Myocyte (in vitro differentiated cells): ENCODE results near the gene MAP4K1. TPM values are rescaled to one million over a fixed set of nuclear protein-coding genes. Genes with fewer than 3 reads are reported as not detected.
"Not testable (repeated sequence)": the region's sequence is repeated elsewhere in the genome, so short reads cannot be mapped to it uniquely, and the experiment has no call there.

ENCODE experiments used
- DNase-seq: peaks from one replicate; pipeline ENCODE4 v3.0.0-alpha.2; 2012; ENCODE audit warnings: low read depth
- total RNA-seq: library from RNA; depleted of rRNA; stranded (reverse); fragments of >200 nt; gene quantifications from 2 replicates; pipeline ENCODE4 v1.2.3, GENCODE V29; 2014

The MAP4K1 gene
- total RNA-seq, 1 donor from 2014 or later = 0.13 TPM

DNA sequence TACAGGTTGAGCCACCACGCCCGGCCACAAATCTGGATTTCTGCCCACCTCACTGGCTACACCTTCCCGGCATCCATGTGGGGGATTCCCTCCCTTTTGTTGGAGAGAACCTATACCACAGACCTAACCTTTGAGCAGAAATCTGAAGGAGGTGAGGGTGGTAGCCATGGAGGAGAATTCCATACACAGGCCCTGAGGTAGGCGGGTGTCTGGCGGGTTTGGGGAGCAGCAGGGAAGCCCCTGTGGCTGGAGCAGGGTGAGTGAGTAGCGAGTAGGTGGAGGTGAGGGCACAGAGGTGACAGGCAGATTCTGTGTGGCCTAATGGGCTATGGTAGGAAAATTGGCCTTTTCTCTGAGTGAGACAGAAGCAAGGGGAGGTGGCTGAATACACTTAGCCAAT lies 11.8 kb upstream of the MAP4K1 start:
- no peak for DNase-seq

DNA sequence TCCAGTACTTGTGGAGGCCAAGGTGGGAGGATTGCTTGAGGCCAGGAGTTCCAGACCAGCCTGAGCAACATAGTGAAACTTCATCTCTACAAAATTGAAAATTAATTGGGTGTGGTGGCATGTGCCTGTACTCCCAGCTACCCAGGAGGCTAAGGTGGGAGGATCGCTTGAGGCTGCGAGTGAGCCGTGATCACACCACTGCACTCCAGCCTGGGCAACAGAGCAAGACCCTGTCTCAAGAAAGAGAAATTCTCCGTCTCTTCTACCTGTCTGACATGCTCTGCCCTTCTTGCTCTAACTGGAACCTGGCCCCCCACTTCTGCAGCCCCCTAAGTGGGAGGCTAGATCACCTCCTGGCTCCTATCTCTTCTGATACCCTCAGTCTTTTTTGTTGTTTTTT lies 8.6 kb upstream of the MAP4K1 start:
- no peak for DNase-seq

DNA sequence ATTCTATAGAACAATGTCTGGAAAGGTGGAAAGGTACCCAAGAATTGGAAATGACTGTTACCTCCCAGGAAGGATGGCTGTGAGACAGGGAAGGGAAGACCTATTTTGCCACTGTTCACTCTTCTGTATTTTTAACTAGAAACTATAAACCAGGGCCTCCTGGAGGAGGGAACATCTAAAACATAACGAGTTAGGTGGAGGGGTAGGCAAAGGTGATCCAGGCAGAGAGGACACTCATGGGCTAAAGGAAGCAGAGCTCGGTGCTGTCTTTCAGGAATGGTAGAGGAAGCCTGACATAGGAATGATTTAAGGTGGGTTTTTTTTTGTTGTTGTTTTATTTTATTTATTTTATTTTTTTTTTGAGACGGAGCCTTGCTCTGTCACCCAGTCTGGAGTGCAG lies 7.1 kb upstream of the MAP4K1 start:
- no peak for DNase-seq

DNA sequence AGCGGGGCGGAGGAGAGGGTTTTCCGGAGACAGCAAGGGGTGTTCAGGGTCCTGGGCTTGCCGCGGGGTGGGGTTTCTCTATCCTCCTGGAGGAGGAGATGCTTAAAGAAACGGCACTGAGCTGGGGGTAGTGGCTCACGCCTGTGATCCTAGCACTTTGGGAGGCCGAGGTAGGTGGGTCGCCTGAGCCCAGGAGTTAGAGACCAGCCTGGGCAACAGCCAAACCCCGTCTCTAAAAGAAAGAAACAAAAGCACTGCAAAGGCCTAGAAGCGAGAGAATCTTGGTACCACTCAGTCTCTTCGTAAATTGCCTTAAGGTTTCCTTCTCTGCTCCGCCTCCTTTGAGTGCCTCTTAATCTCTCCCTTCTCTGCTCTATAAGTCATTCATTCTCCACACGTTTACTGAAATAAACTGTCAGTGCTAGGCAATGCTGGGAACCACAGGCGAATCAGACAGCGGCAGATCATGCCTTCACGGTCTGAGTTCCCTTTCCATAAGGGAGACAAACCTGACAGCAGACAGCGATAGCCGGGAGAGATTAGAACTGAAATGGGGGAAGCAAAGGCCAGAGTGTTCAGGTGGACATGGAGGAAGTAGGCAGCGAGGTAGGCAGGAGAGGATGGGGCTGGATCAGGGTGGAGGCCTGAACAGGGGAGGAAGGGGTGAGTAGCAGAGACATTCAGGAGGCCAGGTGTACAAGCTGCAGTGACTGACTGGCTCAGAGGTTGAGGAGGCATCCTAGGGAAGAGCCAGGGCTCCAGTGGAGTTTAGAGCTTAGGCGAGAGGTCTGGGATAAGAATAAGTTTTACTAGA lies 1.8 kb upstream of the MAP4K1 start:
- DNase-seq = no peak

DNA sequence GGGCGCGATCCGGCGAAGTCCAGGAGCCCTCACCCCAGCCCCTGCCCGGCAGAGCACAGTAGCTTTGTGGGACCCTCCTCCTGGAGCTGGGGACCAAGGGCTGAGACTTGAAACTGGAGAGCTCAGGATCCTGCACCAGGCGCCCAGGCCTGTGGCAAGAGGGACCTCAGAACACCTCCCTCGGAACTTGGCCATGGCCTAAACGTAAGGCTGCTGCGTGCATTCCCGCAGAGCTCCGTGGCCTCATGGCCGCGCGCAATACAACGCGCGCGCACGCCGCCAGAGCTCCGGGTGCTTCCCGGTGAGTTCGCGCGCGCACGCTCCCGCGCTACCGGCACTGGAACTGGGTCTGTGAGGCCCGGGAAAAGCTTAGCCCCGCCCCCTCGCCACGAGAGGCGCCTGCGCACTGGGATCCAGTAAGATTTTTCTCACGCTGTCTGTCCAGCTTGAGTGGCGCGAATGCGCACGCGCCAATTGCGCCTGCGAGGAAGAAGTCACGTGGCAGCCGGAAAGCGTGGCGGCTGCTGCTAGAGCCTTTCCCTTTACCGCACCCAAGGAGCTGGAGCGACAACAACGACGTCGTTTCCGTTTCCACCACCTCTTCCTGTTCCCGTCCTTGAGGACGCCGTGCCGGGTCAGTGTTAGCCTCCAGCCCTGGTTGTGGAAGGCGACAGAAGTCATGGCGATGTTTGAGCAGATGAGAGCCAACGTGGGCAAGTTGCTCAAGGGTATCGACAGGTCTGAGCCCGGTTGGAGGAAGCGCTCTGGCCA lies 1.0 kb upstream of the MAP4K1 start, which contains the start of gene EIF3K:
TSS of gene EIF3K (plus strand) at position 599 of the 771 bp plus-strand sequence. CDS start at position 680, 81 bp downstream.
- peak; percentile 99 for DNase-seq

DNA sequence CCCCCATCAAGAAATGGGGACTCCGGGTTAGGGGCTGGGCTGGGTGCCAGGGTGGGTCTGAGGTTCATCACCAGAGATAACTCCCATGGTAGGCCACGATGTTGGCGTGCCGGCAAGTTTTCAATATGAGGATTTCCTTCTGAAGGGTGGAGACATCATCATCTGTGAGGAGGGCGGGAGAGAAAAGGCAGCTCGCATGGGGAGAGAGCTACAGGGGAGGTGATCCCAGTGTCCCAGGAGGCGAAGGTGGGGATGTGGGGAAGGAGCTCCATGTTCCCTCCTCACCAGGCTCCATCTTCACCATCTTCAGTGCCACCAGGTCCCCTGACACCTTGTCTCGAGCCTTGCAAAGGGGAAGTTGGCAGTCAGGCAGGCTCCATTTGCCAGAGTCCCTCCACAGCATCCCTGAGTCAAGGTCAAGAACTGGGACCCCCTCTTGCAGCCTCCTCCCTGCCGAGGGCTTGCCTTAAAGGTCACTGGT lies 430 bp downstream of the MAP4K1 start:
- DNase-seq = no peak

DNA sequence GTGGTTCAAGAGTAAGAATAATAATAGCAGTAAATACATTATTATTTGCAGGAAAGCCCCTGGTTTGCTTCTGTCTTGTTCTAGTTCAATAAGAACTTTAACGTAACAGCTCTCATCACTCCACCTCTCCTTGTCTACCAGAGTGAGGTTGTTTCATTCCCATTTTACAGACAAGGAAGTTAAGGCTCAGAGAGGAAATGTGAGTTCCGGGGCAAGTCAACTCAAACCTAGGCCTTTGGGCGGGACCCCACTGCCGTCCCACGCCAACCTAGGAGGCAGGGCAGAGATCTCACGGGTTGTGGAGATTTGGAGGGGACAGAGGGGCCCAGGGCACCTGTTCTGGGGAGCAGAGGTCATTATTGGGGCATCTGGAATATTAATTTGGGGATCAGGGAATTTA lies 1.5 kb downstream of the MAP4K1 start:
- DNase-seq = no peak

DNA sequence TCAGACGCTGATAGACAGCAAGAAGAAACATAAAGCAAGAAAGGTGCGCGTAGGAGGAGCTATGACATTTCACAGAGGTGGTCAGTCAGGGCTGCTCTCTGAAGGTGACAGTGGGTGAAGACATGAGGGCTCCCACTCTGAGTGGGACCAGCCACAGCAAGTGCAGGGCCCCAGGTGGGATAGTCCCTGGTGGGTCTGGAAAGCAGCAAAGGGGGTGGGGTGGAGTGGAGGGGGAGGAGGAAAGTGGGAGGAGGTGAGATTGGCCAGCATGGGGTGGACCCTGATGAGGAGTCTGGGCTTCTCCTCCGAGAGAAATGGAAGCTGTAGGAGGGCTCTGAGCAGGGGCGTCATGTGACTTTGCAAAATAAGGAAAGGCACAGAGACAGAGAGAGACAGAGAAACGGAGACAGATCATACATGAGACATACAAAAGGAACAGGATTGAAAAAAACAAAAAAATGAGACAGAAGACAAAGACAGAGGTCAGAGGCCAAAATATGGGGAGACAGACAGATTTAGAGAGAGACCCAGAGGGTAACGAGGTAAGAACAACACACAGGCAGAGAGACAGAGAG lies 2.7 kb downstream of the MAP4K1 start:
- DNase-seq = no peak

DNA sequence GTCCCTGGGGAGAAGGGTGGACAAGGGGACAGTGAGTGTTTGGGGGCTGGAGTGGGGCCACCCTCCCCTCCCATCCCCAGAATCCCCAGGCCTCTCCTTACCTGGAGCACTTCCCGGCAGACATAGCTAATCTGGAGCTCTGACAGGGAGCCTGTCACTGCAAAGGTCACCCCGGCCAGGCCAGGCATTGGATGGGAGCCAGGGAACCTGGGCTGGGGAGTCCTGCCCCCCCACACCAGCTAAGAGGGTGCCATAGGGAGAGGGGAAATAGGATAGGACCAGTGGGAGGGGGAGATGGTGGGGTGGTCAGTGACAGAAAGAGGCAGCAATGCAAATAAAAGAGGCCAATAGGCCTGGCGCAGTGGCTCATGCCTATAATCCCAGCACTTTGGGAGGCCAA lies 3.5 kb downstream of the MAP4K1 start:
- no peak for DNase-seq

DNA sequence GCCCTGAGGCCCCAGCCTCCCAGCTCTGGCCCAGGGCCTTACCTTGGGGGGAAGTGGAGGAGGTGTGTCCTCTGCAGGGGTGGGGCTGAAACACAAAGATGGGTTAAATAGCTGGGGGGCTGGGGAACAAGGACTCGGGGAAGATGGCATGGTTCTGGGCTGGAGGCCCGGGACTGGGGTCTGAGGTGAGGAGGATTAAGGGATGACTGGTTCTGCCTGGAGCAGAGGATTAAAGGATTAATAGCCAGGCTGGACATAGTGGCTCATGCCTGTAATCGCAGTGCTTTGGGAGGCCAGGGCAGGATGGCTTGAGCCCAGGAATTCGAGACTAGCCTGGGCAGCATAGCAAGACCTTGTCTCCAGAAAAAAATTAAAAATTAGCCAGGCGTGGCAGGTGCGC lies 11.6 kb downstream of the MAP4K1 start:
- DNase-seq = no peak

DNA sequence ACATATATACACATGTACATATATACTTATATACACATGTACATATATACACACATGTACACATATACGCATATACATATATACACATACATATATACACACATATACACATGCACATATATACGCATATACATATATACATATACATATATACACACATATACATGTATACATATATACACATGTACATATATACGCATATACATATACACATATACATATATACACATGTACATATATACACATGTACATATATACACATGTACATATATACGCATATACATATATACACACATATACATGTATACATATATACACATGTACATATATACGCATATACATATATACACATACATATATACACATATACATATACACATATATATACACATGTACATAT lies 14.9 kb downstream of the MAP4K1 start:
- DNase-seq = not testable (repeated sequence)

DNA sequence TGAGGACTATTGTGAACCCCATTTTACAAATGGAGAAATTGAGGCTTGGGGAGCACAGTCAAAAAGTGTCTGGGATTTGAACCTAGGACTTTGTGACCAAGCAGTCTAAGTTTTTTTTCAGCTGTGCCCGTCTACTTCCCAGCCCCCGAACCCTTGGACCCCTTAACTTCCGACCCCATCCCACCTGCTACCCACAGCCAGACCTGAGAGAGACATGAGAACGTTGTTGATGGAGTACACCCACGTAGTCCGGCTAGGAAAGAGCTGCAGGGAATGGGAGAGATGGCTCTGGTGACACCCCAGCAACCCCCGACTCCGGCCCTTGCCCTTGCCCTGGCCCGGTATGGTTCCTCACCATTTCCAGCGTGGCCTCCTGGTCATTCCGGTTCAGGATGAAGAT lies 18.0 kb downstream of the MAP4K1 start:
- no peak for DNase-seq

DNA sequence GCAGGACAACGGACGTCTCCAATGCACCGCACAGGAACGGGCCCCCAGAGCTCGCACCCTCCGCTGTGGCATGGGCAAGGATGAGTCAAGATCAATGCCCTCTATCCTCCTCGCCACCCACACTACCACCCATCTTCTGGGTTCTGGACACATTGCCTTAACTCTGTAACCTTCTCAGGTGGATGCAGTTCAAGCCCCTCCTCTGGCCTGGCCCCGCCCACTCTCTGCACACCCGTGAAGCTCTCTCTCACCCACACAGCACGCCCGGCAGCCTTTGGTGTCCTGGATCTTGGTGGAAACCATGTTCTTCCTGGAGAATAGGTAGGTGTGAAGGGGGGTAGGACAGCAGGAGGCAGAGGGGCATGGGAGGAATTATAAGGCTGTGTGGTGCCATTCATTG lies 20.7 kb downstream of the MAP4K1 start:
- DNase-seq = no peak

DNA sequence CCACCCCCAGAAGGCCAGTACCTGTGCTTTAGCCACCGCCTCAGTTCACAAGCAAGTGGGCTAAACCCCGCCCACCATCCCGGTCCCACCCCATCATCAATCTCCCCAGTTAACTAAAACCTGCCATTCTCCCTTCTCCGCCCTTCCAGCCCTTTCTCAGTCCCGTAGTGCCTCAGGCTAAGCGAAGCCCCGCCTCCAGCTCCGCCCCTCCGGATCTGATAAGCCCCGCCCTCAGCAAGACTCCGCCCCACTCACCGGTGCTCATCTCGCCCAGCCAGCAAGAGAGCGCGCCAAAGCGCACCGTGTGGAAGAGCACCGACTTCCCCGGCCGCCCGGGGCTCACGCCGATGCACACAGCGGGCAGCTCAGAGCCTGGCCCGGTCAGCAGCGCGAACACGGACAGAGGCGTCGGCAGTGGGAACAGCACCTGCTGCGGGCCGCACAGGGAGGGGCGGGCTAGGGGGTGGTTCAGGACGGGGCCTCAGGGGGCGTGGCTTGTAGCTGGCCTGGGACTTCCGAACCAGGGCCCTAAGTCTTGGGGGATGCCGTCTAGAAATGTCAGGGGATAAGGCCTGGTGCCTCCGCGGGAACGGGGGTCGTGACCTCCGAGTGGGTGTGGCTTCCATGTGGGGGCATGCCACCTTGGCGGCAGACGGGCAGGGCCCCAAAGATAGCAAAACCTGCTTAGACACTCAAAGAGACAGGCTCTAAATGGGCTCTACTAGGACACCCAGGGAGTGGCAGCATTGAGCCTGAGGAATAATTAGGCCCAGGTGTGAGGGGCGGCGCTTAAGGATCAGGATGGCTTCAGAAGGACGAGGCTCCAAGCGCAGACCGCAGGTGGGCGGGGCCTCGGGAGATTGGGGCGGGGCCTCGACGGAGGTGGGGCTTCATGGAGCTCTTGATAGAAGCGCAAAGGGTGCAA lies 21.4 kb downstream of the MAP4K1 start:
- DNase-seq = peak; percentile 71

DNA sequence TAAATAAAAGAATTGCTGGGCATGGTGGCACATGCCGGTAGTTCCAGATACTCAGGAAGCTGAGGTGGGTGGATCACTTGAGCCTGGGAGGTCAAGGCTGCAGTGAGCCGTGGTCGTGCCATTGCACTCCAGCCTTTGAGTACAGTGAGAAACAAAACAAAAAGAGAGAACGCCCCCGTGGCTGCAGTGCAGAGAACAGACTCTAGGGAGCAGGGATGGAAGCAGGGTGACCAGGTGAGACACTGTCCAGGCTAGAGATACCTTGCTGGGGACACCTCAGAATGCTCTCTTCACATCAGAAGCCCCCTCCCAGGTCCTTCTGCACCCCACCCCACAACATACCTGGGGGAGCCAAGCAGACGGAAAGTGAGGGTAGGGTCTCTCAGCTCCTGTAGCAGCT lies 24.8 kb downstream of the MAP4K1 start:
- no peak for DNase-seq

DNA sequence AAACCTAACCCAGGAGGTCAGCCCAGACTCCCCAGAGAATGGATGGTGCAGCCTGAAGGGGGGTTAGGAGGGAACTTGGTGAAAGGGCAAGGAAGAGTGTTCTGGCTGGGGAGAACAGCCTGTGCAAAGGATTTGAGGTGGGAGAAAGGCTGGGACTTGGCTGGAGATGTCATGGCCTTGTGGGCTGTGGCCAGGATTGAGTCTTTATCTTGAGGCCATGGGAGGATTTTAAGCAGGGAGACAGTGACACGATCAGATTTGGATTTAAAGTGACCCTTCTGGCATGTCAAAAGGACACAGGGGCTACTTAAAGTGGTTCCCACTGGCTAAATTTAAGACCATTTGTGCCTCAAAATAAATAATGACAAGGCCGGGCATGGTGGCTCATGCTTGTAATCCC lies 29.7 kb downstream of the MAP4K1 start:
- no peak for DNase-seq

DNA sequence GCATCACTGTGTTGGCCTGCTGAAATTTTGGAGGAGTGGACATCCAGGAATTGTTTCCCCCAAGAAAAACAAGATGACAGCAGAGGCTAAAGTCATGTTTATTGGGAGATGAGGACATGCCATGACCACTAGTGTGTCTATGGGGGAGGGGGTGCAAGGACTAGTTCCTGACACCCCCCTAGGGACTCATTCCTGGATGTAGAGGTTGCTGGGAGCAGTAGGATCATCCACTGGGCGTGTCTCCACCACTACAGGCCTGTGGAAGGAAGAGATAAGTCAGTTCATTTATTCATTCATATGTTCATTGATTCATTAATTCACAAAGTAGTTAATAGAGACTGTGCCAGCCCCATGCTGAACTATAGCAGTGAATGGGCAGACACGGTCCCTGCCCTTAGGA lies 30.2 kb downstream of the MAP4K1 start:
- DNase-seq = no peak

DNA sequence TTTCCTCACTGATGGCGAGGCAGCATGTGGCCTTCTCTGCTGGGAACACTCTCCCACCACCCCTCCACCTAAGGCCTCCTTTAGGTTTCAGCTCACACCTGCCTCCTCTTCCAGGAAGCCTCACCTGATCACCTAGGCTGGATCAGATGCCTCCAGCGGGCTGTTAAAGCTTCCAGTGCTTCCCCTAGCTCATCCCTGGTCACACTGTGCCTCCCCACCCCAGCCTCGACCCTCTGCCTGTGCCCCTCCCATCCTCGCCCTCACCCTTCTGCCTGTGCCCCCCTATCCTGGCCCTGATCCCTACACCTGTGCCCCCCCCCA lies 33.8 kb downstream of the MAP4K1 start:
- no peak for DNase-seq

DNA sequence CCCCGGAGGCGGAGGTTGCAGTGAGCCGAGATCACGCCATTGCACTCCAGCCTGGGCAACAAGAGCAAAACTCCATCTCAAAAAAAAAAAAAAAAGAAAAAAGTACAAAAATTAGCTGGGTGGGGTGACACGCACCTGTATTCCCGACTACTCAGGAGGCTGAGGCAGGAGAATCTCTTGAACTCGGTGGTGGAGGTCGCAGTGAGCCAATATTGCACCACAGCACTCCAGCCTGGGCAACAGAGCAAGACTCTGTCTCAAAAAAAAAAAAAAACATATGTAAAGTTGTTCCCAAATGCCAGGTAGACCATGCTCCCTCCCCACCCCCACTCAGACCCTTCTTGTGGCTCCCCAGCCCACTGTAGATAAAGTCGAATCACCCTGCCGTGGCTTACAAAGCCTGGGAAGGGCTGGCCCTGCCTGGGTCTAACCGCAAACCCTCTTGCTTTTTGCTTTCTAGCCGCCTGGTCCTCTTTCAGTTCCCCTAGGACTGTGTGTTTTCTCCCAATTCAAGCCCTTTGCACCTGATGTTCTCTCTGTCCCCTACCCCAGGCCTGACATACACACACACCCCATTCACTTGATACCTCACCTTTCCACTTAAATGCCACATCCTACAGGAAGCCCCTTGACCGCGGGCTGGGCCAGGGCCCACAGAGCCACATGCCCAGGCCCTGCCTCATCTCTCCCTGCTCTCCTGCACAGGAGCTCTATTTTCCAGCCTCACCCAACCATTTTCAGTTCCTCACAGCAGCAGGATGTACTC lies 34.4 kb downstream of the MAP4K1 start:
- no peak for DNase-seq

DNA sequence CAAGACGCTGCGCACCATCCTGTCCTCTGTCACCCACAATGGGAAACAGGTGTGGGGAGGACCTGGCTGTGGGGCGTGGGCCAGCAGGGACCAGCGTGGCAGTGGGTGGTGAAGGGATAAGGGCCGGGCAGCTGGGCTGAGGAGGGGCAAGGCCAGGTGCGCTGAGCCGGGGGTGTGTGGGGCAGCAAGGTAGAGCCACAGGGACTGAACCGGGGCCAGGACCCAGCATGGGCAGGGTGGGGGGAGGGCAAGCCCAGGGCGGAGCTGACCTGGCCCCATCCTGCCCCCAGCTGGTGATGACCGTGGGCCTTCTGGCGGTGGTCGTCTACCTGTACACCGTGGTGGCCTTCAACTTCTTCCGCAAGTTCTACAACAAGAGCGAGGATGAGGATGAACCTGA lies 37.7 kb downstream of the MAP4K1 start:
- no peak for DNase-seq
